ENCODE results near the gene FAM149B1. TPM values are rescaled to one million over a fixed set of nuclear protein-coding genes. Genes with fewer than 3 reads are reported as not detected.

Gene FAM149B1
- total and polyA plus RNA-seq, 2 of the 13 experiments (the other 11 are each of a cell fraction or from before 2014, with no cell fraction given): 9.3 to 16.8 TPM

DNA sequence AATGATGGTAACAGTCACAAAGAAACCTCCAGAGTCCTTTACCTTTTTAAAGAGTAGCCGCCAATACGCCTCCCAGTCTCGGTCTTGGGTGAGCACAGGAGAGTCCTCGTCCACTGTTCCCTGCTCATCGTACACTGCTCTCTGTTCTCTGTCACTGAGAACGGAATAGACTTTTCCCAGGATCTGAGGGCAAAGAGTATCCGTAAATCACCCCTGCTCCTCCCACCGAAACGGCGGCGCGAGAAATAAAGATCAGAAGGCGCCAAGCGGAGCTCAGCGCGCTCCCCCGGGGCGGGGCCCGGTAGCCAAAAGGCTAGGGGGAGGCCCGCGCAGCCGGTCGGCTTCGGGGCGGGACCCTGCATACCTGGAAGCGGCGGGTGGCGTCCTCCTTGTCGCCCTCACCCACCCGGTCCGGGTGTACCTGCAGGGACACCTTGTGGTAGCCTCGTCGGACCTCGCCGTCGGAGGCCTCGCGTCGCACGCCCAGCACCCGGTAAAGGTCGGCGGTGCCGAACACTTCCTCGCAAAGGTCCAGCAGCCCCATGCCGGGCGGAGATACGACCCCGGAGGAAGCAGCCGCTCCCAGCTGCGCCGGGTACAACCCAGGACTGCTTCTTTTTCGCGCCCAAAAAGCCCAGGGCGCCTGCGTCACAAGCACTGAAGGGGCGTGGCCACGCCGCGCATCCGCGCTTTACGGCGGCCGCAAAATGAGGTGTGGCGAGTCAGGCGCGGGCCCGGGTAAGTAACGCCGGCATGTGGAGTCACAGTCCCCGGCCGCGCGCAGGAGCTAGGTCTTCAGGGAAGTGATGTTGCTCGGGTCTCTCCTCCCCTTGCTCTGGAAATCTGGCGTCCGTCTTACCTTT lies 79.0 kb downstream of the FAM149B1 start, which contains the start of gene DNAJC9 (continued):
- TF ChIP-seq BRCA1 (CRISPR knock-in tag; IDR thresholded peaks at IDR 0.05) (peak; percentile 26; the same call in 1 of the 2 replicates), ZNF543 (CRISPR knock-in tag; IDR thresholded peaks at IDR 0.05) (peak; percentile 91), ZNF510 (CRISPR knock-in tag; IDR thresholded peaks at IDR 0.05; ENCODE audit: low read depth) (peak; percentile 97; the same call in 1 of the 2 replicates), ZUFSP (CRISPR knock-in tag; IDR thresholded peaks at IDR 0.05; ENCODE audit: borderline replicate concordance) (no peak), UBTF (CRISPR knock-in tag; IDR thresholded peaks at IDR 0.05) (peak; percentile 97), KLF6 (CRISPR knock-in tag; IDR thresholded peaks at IDR 0.05) (peak; percentile 89), SMC3 (IDR thresholded peaks at IDR 0.05; ENCODE audit: low read length) (no peak), LCORL (IDR thresholded peaks at IDR 0.05) (no peak), LCORL (CRISPR knock-in tag; IDR thresholded peaks at IDR 0.05) (peak; percentile 95), MIER3 (CRISPR knock-in tag; IDR thresholded peaks at IDR 0.05; ENCODE audit: borderline replicate concordance) (0 out of 2 replicates have a peak, but pooled peaks have one; percentile 18), ISL2 (CRISPR knock-in tag; IDR thresholded peaks at IDR 0.05) (peak; percentile 25; the same call in 1 of the 2 replicates), ZNF597 (CRISPR knock-in tag; IDR thresholded peaks at IDR 0.05) (no peak), PHF20 (CRISPR knock-in tag; IDR thresholded peaks at IDR 0.05) (peak; percentile 95), ZNF777 (CRISPR knock-in tag; IDR thresholded peaks at IDR 0.05) (peak; percentile 88), KLF12 (CRISPR knock-in tag; IDR thresholded peaks at IDR 0.05; ENCODE audit: borderline replicate concordance) (peak; percentile 77; the same call in 1 of the 2 replicates), NR1H2 (CRISPR knock-in tag; IDR thresholded peaks at IDR 0.05; ENCODE audit: borderline replicate concordance, low read depth) (no peak)
- TF ChIP-seq, protein P1, sequence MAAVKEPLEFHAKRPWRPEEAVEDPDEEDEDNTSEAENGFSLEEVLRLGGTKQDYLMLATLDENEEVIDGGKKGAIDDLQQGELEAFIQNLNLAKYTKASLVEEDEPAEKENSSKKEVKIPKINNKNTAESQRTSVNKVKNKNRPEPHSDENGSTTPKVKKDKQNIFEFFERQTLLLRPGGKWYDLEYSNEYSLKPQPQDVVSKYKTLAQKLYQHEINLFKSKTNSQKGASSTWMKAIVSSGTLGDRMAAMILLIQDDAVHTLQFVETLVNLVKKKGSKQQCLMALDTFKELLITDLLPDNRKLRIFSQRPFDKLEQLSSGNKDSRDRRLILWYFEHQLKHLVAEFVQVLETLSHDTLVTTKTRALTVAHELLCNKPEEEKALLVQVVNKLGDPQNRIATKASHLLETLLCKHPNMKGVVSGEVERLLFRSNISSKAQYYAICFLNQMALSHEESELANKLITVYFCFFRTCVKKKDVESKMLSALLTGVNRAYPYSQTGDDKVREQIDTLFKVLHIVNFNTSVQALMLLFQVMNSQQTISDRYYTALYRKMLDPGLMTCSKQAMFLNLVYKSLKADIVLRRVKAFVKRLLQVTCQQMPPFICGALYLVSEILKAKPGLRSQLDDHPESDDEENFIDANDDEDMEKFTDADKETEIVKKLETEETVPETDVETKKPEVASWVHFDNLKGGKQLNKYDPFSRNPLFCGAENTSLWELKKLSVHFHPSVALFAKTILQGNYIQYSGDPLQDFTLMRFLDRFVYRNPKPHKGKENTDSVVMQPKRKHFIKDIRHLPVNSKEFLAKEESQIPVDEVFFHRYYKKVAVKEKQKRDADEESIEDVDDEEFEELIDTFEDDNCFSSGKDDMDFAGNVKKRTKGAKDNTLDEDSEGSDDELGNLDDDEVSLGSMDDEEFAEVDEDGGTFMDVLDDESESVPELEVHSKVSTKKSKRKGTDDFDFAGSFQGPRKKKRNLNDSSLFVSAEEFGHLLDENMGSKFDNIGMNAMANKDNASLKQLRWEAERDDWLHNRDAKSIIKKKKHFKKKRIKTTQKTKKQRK (IDR thresholded peaks at IDR 0.05; ENCODE audit: low read length): no peak

All from HepG2 (cell line).